KMS-11 (cell line): ENCODE results near the gene MX2.

Experiments
- H2AFZ ChIP-seq: fragments of 200-600 bp; sonication (generic); 2 replicates; pipeline ENCODE4 v1.6.1; 2016; ENCODE audit warnings: antibody characterized with exemption, mixed run types, low read depth
- H3K27ac ChIP-seq: fragments of 200-600 bp; sonication (generic); 2 replicates; pipeline ENCODE4 v1.6.1; 2016; ENCODE audit warnings: mild to moderate bottlenecking, mixed run types
- H3K27me3 ChIP-seq: fragments of 200-600 bp; sonication (generic); 2 replicates; pipeline ENCODE4 v1.6.1; 2017; ENCODE audit warnings: mild to moderate bottlenecking, low read depth, mixed run types, moderate library complexity; ENCODE audit not compliant: insufficient read depth
- H3K36me3 ChIP-seq: fragments of 200-600 bp; sonication (generic); 2 replicates; pipeline ENCODE4 v1.6.1; 2017; ENCODE audit warnings: mild to moderate bottlenecking, mixed run types; ENCODE audit not compliant: insufficient read depth
- H3K4me1 ChIP-seq: fragments of 200-600 bp; sonication (generic); 2 replicates; pipeline ENCODE4 v1.6.1; 2016; ENCODE audit warnings: mild to moderate bottlenecking, low read depth, mixed run types; ENCODE audit not compliant: poor library complexity, severe bottlenecking
- H3K4me2 ChIP-seq: fragments of 200-600 bp; sonication (generic); 2 replicates; pipeline ENCODE4 v1.7.0; 2016; ENCODE audit warnings: mild to moderate bottlenecking, mixed run types
- H3K4me3 ChIP-seq: fragments of 200-600 bp; sonication (generic); IDR thresholded peaks from 2 replicates; pipeline ENCODE4 v1.6.1; 2017; ENCODE audit warnings: low read depth, low read length, mixed read lengths; ENCODE audit not compliant: insufficient read depth
- H3K79me2 ChIP-seq: fragments of 200-600 bp; sonication (generic); 2 replicates; pipeline ENCODE4 v1.6.1; 2016; ENCODE audit warnings: low read depth, mixed run types; ENCODE audit not compliant: insufficient read depth
- H3K9ac ChIP-seq: fragments of 200-600 bp; sonication (generic); 2 replicates; pipeline ENCODE4 v1.6.1; 2016; ENCODE audit warnings: mild to moderate bottlenecking, mixed run types
- H4K20me1 ChIP-seq: fragments of 200-600 bp; sonication (generic); 2 replicates; pipeline ENCODE4 v1.6.1; 2016; ENCODE audit warnings: mild to moderate bottlenecking, mixed run types; ENCODE audit not compliant: insufficient read depth
- TF ChIP-seq, protein P1 (sequence below): fragments of 200-600 bp; sonication (generic); conservative IDR thresholded peaks from 2 replicates; pipeline ENCODE4 v1.6.1; 2017; ENCODE audit warnings: low read depth, mild to moderate bottlenecking, antibody characterized with exemption, low read length, moderate library complexity, mixed read lengths

The MX2 gene

DNA sequence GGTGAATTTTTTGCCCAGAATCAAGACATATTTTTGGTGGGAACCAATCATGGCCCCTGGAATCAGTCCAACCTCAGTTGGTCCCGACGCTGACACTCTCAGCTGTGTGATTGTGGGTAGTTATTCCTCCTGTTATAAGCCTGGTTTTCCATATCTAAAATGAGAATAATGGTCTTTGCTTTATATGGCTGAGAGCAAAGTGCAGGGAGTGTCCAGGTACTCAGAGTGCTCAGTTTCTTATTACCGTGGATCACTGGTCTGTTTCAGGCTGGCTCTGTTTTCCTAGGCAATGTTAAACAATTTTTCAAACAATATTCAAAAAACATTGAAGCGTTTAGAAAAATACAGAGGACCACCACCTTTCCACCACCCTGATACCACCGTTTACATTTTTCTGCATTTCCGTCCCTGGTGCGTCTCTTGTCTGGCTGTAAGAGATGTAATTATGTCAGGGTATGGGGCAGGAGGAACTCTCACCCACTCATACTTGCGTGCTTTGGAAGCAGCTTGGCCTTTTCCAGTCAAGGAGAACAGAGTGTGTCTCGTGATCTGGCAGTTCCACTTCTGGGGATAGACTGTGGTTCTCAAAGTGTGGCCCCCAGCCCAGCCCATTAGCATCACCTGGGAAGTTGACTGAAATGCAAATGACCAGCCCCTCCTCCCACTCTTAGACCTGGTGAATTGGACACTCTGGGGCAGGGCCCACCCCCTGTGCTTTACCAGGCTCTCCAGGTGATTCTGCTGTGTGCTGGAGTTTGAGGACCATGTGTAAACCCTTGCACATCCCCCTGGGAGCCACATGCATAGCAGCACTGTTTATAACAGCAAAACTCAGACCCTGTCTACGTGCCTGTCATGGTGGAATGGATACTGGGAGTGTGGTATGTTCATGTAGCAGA, 71.0 kb downstream of the MX2 start:
- Histone ChIP-seq H3K9ac (no peak overlapping the region), H3K4me3 (no peak overlapping the region), H3K4me1 (no peaks in the 10 kb centered on the region), H3K27ac (no peak overlapping the region), H2AFZ (no peak overlapping the region), H4K20me1 (no peaks in the 10 kb centered on the region), H3K36me3 (0 out of 2 replicates have a peak, but pooled peaks cover 4% of the 10 kb centered on the region), H3K27me3 (no peaks in the 10 kb centered on the region), H3K4me2 (no peak overlapping the region), H3K79me2 (no peaks in the 10 kb centered on the region)
- TF ChIP-seq, protein P1, sequence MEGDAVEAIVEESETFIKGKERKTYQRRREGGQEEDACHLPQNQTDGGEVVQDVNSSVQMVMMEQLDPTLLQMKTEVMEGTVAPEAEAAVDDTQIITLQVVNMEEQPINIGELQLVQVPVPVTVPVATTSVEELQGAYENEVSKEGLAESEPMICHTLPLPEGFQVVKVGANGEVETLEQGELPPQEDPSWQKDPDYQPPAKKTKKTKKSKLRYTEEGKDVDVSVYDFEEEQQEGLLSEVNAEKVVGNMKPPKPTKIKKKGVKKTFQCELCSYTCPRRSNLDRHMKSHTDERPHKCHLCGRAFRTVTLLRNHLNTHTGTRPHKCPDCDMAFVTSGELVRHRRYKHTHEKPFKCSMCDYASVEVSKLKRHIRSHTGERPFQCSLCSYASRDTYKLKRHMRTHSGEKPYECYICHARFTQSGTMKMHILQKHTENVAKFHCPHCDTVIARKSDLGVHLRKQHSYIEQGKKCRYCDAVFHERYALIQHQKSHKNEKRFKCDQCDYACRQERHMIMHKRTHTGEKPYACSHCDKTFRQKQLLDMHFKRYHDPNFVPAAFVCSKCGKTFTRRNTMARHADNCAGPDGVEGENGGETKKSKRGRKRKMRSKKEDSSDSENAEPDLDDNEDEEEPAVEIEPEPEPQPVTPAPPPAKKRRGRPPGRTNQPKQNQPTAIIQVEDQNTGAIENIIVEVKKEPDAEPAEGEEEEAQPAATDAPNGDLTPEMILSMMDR, result no peak

- Histone ChIP-seq H3K27ac (no peak overlapping the region), H3K4me3 (no peak overlapping the region), H3K4me1 (no peaks in the 10 kb centered on the region), H2AFZ (no peak overlapping the region), H3K36me3 (0 out of 2 replicates have a peak, but pooled peaks cover 4% of the 10 kb centered on the region), H3K79me2 (no peaks in the 10 kb centered on the region), H4K20me1 (no peaks in the 10 kb centered on the region), H3K9ac (no peak overlapping the region), H3K4me2 (no peak overlapping the region), H3K27me3 (no peaks in the 10 kb centered on the region)
- TF ChIP-seq, protein P1, result no peak
Measured at GRCh38 chr21:41433566-41433965, 71.7 kb downstream of the MX2 start.

DNA sequence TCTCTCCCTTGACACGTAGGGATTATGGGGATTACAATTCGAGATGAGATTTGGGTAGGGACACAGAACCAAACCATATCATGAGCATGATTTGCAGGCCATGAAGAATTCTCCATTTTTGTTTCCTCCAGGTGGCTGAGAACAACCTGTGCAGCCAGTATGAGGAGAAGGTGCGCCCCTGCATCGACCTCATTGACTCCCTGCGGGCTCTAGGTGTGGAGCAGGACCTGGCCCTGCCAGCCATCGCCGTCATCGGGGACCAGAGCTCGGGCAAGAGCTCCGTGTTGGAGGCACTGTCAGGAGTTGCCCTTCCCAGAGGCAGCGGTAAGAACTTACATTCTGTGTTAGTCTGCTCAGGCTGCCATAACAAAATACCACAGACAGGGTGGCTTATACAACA, 73.9 kb downstream of the MX2 start:
- Histone ChIP-seq H3K79me2 (no peaks in the 10 kb centered on the region), H3K4me1 (no peaks in the 10 kb centered on the region), H3K27me3 (no peaks in the 10 kb centered on the region), H3K27ac (no peak overlapping the region), H2AFZ (no peak overlapping the region), H3K4me3 (no peak overlapping the region), H3K9ac (no peak overlapping the region), H3K4me2 (no peak overlapping the region), H3K36me3 (0 out of 2 replicates have a peak, but pooled peaks cover 4% of the 10 kb centered on the region), H4K20me1 (no peaks in the 10 kb centered on the region)
- TF ChIP-seq, protein P1, result no peak

- H3K4me1 ChIP-seq, result no peaks in the 10 kb centered on the region
- no peaks in the 10 kb centered on the region for H4K20me1 ChIP-seq
- no peak overlapping the region for H3K4me2 ChIP-seq
- H3K9ac ChIP-seq, result no peak overlapping the region
- no peak overlapping the region for H3K27ac ChIP-seq
- H3K36me3 ChIP-seq, result 0 out of 2 replicates have a peak, but pooled peaks cover 4% of the 10 kb centered on the region
- H3K79me2 ChIP-seq, result no peaks in the 10 kb centered on the region
- TF ChIP-seq, protein P1, result no peak
- H3K27me3 ChIP-seq, result no peaks in the 10 kb centered on the region
- no peak overlapping the region for H2AFZ ChIP-seq
- no peak overlapping the region for H3K4me3 ChIP-seq
Measured at GRCh38 chr21:41437729-41438128, 75.9 kb downstream of the MX2 start.
